Rectal smooth muscle tissue (tissue), 1 donor: ENCODE measurements around the gene PTPRG.

Experiments
- H3K27ac ChIP-seq: one replicate; pipeline ENCODE4 v1.7.0; 2013; ENCODE audit warnings: low read depth, low read length, inconsistent platforms
- H3K27me3 ChIP-seq: one replicate; pipeline ENCODE4 v1.7.0; 2013; ENCODE audit warnings: low read length; ENCODE audit not compliant: control insufficient read depth, insufficient read depth
- H3K36me3 ChIP-seq: one replicate; pipeline ENCODE4 v1.7.0; 2013; ENCODE audit warnings: low read length; ENCODE audit not compliant: control insufficient read depth, insufficient read depth
- H3K4me1 ChIP-seq: one replicate; pipeline ENCODE4 v1.7.0; 2013; ENCODE audit warnings: low read length; ENCODE audit not compliant: control insufficient read depth, insufficient read depth
- H3K4me3 ChIP-seq: one replicate; pipeline ENCODE4 v1.7.0; 2013; ENCODE audit warnings: low read length
- H3K9ac ChIP-seq: one replicate; pipeline ENCODE4 v1.7.0; 2013; ENCODE audit warnings: low read length

Gene PTPRG

GRCh38 chr3:61989681-61990080, 428.3 kb downstream of the PTPRG start:
- no peaks in the 10 kb centered on the region for H3K36me3 ChIP-seq
- H3K4me1 ChIP-seq: no peaks in the 10 kb centered on the region
- no peak overlapping the region for H3K9ac ChIP-seq
- H3K27ac ChIP-seq: no peak overlapping the region
- H3K4me3 ChIP-seq: no peak overlapping the region
- no peaks in the 10 kb centered on the region for H3K27me3 ChIP-seq

GRCh38 chr3:61990327-61991027, 429.1 kb downstream of the PTPRG start:
- no peaks in the 10 kb centered on the region for H3K36me3 ChIP-seq
- no peaks in the 10 kb centered on the region for H3K27me3 ChIP-seq
- H3K4me3 ChIP-seq: no peak overlapping the region
- no peak overlapping the region for H3K27ac ChIP-seq
- H3K4me1 ChIP-seq: no peaks in the 10 kb centered on the region
- H3K9ac ChIP-seq: no peak overlapping the region

DNA sequence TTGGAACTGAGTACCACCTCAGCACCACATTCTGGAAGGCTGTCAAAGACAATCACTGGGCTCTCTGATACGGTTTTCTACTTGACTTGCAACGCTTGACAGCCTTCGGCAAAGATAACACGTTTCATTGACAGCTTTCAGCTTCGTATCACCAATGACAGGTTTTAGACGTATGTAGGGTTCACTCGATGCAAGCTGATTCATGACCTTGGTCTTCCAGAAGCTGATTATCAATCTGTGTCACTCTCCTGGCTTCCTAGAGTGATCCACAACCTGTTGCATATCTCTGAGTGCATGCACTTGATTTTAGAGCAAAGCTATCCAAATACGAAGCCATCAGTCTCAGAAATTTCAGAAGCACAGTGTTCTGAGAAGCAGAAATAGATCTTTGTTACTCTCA, 430.3 kb downstream of the PTPRG start:
- no peak overlapping the region for H3K4me3 ChIP-seq
- no peaks in the 10 kb centered on the region for H3K4me1 ChIP-seq
- no peak overlapping the region for H3K27ac ChIP-seq
- no peaks in the 10 kb centered on the region for H3K27me3 ChIP-seq
- H3K9ac ChIP-seq: no peak overlapping the region
- H3K36me3 ChIP-seq: no peaks in the 10 kb centered on the region

- no peak overlapping the region for H3K27ac ChIP-seq
- H3K4me1 ChIP-seq: no peaks in the 10 kb centered on the region
- H3K9ac ChIP-seq: no peak overlapping the region
- no peak overlapping the region for H3K4me3 ChIP-seq
- no peaks in the 10 kb centered on the region for H3K36me3 ChIP-seq
- H3K27me3 ChIP-seq: no peaks in the 10 kb centered on the region
Measured at GRCh38 chr3:61996366-61996765, 435.0 kb downstream of the PTPRG start.

GRCh38 chr3:61997101-61997500, 435.7 kb downstream of the PTPRG start:
- Histone ChIP-seq H3K4me1 (no peaks in the 10 kb centered on the region), H3K27me3 (no peaks in the 10 kb centered on the region), H3K36me3 (no peaks in the 10 kb centered on the region), H3K27ac (no peak overlapping the region), H3K4me3 (no peak overlapping the region), H3K9ac (no peak overlapping the region)

DNA sequence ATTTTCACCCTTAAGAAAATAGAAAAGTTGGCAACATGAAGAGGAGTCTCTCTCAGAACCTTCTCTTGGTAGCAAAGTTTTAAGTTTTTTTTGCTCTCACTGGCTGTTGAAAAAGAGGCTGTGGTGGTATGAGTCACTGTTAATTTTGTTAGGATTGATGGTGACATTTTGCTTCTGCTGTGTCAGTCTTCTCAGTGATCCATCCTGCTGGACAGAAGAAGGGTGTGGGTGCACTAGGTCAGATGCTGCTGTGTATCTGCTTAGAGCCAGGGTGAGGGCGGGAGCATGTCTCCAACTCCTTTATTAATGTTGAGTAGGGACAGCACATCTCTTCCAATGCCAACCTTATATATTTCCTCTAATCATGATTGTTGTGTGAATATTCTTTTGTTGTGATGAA, 442.5 kb downstream of the PTPRG start:
- H3K9ac ChIP-seq: no peak overlapping the region
- no peak overlapping the region for H3K27ac ChIP-seq
- no peak overlapping the region for H3K4me3 ChIP-seq
- no peaks in the 10 kb centered on the region for H3K27me3 ChIP-seq
- H3K4me1 ChIP-seq: peaks cover 4% of the 10 kb centered on the region
- H3K36me3 ChIP-seq: no peaks in the 10 kb centered on the region

DNA sequence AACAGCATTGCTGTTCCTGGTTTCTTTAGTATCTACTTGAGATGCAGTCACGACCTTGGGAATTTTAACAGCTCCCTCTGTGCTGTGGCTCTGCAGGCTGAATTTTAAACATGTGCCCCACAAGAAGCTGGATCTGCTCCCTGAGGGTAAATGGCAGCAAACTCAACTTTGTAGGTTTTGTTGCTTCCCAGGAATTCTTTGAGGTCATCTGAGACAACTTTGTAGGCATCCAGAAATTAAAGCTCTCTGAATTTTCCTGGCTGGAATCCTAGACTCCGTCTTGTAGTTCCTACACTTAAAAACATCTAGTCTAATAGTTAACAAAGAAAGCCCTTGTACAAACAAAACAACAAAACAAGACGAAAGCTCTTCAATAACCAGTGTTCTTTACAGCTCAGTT, 445.7 kb downstream of the PTPRG start:
- Histone ChIP-seq H3K9ac (no peak overlapping the region), H3K4me1 (peaks cover 7% of the 10 kb centered on the region), H3K27me3 (no peaks in the 10 kb centered on the region), H3K4me3 (no peak overlapping the region), H3K27ac (no peak overlapping the region), H3K36me3 (no peaks in the 10 kb centered on the region)

GRCh38 chr3:62010989-62011388, 449.6 kb downstream of the PTPRG start:
- Histone ChIP-seq H3K4me1 (peaks cover 7% of the 10 kb centered on the region), H3K36me3 (no peaks in the 10 kb centered on the region), H3K27me3 (no peaks in the 10 kb centered on the region), H3K4me3 (no peak overlapping the region), H3K27ac (no peak overlapping the region), H3K9ac (no peak overlapping the region)

DNA sequence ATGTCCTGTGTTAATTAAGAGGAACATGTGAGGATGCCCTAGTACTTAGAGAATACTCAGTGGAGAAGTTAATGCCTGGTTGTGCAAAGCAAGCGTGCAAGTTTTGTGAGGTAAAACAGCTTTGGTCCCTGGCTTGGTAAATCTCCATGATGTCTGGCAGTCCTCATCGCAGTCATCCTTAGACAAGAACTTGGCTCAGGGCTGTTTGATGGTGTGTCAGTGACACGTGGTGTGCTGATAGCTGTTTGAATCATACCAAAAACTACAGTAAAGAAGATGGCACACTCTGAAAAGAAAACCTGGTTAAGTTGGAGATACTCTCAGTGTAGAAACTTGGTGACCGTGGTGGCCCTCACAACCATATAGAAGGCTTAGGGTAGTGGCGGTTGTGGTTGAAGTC, 450.3 kb downstream of the PTPRG start:
- Histone ChIP-seq H3K4me1 (peaks cover 4% of the 10 kb centered on the region), H3K36me3 (no peaks in the 10 kb centered on the region), H3K27ac (no peak overlapping the region), H3K27me3 (no peaks in the 10 kb centered on the region), H3K4me3 (no peak overlapping the region), H3K9ac (no peak overlapping the region)

DNA sequence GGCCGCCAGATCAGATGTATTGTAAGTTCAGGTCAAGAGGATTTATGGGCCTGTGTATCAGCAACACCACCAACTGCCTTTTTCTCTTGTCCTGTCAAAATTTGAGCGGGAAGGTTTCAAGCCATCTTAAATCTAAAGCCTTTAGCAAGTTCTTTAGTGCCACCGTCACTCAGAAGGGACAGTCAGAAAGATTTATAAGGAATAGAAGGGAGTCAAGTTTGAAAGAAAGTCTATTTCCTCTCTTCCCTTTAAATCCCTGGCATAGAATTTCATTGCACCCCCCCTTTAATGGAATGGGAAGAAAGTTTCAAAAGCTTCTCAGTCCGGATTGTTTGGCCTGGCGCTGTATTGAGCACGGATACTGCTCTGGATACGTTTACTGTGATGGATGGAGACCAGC, 452.6 kb downstream of the PTPRG start:
- Histone ChIP-seq H3K27me3 (no peaks in the 10 kb centered on the region), H3K36me3 (no peaks in the 10 kb centered on the region), H3K9ac (no peak overlapping the region), H3K27ac (no peak overlapping the region), H3K4me3 (no peak overlapping the region), H3K4me1 (peaks cover 3% of the 10 kb centered on the region)

GRCh38 chr3:62015111-62015510, 453.7 kb downstream of the PTPRG start:
- Histone ChIP-seq H3K27ac (no peak overlapping the region), H3K9ac (no peak overlapping the region), H3K27me3 (no peaks in the 10 kb centered on the region), H3K36me3 (no peaks in the 10 kb centered on the region), H3K4me3 (no peak overlapping the region), H3K4me1 (peaks cover 3% of the 10 kb centered on the region)

DNA sequence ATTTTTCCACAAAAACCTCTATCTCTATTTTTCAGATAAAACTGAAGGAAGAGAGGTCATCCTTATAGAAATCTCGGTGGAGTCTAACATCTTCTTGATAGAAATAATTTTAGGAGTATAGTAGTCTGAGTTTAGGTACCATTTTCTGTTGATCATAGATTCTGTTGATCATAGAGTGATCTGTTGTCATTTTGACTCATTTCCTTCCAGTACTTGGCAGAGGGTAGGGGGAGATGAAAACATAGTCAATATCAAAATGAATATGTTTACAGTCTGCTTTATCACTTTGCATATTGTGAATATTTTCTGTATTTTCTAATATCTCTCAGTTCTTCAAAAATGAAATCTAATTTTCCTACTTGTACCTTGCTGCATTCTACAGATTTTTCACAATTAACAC, 458.5 kb downstream of the PTPRG start:
- H3K27ac ChIP-seq: no peak overlapping the region
- no peaks in the 10 kb centered on the region for H3K27me3 ChIP-seq
- no peaks in the 10 kb centered on the region for H3K4me1 ChIP-seq
- H3K36me3 ChIP-seq: no peaks in the 10 kb centered on the region
- no peak overlapping the region for H3K9ac ChIP-seq
- no peak overlapping the region for H3K4me3 ChIP-seq

DNA sequence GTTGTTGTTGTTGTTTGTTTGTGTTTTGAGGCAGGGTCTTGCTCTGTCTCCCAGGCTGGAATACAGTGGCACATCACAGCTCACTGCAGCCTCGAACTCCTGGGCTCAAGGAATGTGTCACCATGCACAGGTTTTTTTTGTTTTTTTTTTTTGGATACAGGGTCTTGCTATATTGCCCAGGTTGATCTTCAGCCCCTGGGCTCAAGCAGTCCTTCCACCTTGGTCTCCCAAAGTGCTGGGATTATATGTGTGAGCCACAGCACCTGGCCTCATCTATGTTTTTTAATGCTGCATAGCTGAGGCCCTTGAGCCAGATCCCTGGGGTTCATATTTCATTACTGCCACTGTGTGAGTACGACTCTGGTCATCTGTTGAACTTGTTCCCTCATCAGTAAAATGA, 459.3 kb downstream of the PTPRG start:
- no peak overlapping the region for H3K9ac ChIP-seq
- no peaks in the 10 kb centered on the region for H3K4me1 ChIP-seq
- H3K27ac ChIP-seq: no peak overlapping the region
- no peak overlapping the region for H3K4me3 ChIP-seq
- H3K27me3 ChIP-seq: no peaks in the 10 kb centered on the region
- no peaks in the 10 kb centered on the region for H3K36me3 ChIP-seq
